ENCODE data around the gene AUTS2.

DNA sequence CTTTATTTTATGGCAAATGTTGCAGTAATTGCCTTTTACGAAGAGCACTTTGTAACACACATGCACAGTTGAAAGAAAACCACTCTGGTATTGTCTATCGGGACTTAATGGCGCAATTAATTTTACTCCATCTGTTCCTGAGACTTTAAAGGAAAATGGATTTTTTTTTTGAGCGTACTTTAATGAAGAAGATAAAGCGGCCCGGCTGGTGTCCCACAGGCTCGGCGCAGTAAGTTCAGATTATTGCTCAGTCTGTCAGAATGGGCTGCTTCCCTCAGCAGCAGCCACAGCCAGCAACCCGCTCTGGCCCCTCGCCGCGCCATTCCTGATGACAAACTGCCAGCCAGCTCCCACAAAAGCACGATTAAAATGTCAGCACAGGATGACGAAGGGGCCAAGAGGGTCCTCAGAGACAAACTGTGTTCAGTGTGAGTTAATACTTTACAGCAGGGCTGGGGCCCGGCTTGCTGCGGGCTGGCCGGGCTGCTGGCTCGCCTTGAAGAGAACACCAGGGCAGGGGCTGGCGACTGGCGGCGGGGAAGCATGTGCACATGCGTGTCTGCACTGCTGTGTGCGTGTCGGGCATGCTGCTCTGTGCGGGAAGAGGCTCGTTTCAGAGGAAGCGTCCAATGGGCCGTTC lies 1032.7 kb downstream of the AUTS2 start:
- TF ChIP-seq, protein P1, sequence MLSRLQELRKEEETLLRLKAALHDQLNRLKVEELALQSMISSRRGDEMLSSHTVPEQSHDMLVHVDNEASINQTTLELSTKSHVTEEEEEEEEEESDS (CRISPR knock-in tag; IDR thresholded peaks at IDR 0.05), result no peak
- TF ChIP-seq CSDE1 (IDR thresholded peaks at IDR 0.05), result no peak
- TF ChIP-seq, protein P2, sequence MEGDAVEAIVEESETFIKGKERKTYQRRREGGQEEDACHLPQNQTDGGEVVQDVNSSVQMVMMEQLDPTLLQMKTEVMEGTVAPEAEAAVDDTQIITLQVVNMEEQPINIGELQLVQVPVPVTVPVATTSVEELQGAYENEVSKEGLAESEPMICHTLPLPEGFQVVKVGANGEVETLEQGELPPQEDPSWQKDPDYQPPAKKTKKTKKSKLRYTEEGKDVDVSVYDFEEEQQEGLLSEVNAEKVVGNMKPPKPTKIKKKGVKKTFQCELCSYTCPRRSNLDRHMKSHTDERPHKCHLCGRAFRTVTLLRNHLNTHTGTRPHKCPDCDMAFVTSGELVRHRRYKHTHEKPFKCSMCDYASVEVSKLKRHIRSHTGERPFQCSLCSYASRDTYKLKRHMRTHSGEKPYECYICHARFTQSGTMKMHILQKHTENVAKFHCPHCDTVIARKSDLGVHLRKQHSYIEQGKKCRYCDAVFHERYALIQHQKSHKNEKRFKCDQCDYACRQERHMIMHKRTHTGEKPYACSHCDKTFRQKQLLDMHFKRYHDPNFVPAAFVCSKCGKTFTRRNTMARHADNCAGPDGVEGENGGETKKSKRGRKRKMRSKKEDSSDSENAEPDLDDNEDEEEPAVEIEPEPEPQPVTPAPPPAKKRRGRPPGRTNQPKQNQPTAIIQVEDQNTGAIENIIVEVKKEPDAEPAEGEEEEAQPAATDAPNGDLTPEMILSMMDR (IDR thresholded peaks at IDR 0.05 in 2 of 3, conservative IDR thresholded peaks at IDR 0.05 in 1 of 3; ENCODE audit: insufficient read depth in 2 of 3, low read depth in 1 of 3, low read length in 3 of 3), result no peak
- no peak for TF ChIP-seq ZNF133 (CRISPR knock-in tag; IDR thresholded peaks at IDR 0.05)
- TF ChIP-seq ZNF24 (IDR thresholded peaks at IDR 0.05), result no peak
- no peak for TF ChIP-seq EP400 (IDR thresholded peaks at IDR 0.05)
- TF ChIP-seq ZNF586 (CRISPR knock-in tag; conservative IDR thresholded peaks at IDR 0.05), result no peak
- TF ChIP-seq, protein P3, sequence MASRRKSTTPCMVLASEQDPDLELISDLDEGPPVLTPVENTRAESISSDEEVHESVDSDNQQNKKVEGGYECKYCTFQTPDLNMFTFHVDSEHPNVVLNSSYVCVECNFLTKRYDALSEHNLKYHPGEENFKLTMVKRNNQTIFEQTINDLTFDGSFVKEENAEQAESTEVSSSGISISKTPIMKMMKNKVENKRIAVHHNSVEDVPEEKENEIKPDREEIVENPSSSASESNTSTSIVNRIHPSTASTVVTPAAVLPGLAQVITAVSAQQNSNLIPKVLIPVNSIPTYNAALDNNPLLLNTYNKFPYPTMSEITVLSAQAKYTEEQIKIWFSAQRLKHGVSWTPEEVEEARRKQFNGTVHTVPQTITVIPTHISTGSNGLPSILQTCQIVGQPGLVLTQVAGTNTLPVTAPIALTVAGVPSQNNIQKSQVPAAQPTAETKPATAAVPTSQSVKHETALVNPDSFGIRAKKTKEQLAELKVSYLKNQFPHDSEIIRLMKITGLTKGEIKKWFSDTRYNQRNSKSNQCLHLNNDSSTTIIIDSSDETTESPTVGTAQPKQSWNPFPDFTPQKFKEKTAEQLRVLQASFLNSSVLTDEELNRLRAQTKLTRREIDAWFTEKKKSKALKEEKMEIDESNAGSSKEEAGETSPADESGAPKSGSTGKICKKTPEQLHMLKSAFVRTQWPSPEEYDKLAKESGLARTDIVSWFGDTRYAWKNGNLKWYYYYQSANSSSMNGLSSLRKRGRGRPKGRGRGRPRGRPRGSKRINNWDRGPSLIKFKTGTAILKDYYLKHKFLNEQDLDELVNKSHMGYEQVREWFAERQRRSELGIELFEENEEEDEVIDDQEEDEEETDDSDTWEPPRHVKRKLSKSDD (conservative IDR thresholded peaks at IDR 0.05; ENCODE audit: low read length), result no peak
- TF ChIP-seq, protein P4, sequence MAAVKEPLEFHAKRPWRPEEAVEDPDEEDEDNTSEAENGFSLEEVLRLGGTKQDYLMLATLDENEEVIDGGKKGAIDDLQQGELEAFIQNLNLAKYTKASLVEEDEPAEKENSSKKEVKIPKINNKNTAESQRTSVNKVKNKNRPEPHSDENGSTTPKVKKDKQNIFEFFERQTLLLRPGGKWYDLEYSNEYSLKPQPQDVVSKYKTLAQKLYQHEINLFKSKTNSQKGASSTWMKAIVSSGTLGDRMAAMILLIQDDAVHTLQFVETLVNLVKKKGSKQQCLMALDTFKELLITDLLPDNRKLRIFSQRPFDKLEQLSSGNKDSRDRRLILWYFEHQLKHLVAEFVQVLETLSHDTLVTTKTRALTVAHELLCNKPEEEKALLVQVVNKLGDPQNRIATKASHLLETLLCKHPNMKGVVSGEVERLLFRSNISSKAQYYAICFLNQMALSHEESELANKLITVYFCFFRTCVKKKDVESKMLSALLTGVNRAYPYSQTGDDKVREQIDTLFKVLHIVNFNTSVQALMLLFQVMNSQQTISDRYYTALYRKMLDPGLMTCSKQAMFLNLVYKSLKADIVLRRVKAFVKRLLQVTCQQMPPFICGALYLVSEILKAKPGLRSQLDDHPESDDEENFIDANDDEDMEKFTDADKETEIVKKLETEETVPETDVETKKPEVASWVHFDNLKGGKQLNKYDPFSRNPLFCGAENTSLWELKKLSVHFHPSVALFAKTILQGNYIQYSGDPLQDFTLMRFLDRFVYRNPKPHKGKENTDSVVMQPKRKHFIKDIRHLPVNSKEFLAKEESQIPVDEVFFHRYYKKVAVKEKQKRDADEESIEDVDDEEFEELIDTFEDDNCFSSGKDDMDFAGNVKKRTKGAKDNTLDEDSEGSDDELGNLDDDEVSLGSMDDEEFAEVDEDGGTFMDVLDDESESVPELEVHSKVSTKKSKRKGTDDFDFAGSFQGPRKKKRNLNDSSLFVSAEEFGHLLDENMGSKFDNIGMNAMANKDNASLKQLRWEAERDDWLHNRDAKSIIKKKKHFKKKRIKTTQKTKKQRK (IDR thresholded peaks at IDR 0.05; ENCODE audit: borderline replicate concordance, low read depth, low read length), result no peak
- no peak for TF ChIP-seq SMC3 (conservative IDR thresholded peaks at IDR 0.05; ENCODE audit: insufficient read depth, low read depth, low read length)
- no peak for TF ChIP-seq NFXL1 (CRISPR knock-in tag; IDR thresholded peaks at IDR 0.05)
- no peak for TF ChIP-seq ZNF311 (CRISPR knock-in tag; IDR thresholded peaks at IDR 0.05)
